ENCODE measurements around the gene CIBAR2.

DNA sequence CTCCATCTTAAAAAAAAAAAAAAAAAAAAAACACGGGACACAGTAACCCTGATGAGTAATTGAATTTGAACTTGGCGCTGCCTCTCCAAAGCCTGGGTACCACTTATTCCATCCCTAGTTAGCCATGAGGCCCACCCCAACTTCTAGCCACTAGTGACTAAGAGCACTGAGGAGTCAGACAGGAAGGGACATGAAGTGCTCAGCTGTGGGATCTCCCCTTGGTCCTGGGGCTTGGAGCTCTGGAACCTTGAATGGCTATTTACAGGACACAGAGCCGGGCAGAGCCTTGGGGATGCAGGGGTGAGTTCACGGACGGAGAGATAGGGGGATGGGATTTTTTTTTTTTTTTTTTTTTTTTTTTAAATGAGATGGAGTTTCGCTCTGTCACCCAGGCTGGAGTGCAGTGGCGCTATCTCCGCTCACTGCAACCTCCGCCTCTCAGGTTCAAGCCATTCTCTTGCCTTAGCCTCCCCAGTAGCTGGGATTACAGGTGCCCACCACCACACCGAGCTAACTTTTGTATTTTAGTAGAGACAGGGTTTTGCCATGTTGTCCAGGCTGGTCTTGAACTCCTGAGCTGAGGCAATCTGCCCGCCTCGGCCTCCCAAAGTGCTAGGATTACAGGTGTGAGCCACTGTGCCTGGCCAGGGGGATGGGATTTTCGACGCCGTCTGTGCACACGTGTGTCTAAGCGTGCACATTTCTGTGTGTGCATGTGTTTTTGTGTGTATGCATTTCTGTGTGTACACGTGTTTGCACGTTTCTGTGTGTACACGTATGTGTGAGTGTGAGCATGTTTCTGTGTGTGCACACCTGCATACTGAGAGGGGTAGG lies 20.4 kb upstream of the CIBAR2 start:
- TF ChIP-seq EZH2phosphoT487 (IDR thresholded peaks at IDR 0.05; ENCODE audit: insufficient read depth, low read depth), result no peak
- TF ChIP-seq EZH2 (IDR thresholded peaks at IDR 0.05; ENCODE audit: insufficient read depth, poor library complexity, severe bottlenecking), result no peak
